T1000 (cell line): ENCODE data around the gene AKR7A2.
"Not testable (repeated sequence)": the region's sequence is repeated elsewhere in the genome, so short reads cannot be mapped to it uniquely, and the experiment has no call there.

Source experiments
- DNase-seq: peaks from one replicate; lab custom pipeline; 2025; ENCODE audit warnings: mixed read lengths; lab: John Stamatoyannopoulos, UW

The AKR7A2 gene

GRCh38 chr1:19306941-19307340, 5.0 kb downstream of the AKR7A2 start:
- DNase-seq: no peak

- no peak for DNase-seq
Observed at GRCh38 chr1:19305880-19306279, 6.1 kb downstream of the AKR7A2 start.

DNA sequence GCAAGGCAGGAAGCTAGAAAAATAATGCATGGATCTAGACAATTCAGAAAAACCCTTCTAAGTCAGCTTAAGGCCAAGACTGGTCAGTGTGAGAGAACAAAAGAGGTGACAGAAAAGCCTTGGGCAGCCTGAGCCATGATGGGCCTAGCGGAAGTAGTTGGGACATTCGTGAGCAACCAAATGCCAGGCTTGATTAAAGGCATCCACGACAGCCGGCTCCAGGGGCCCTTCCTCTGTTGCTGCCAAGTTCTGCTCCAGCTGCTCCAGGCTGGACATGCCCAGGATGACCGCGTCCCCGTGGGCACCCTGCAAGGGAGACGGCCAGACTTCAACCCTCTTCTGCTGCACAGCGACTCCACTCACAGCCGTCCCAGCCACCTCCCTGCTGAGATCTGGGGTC, 7.9 kb downstream of the AKR7A2 start:
- not testable (repeated sequence) for DNase-seq

GRCh38 chr1:19300211-19300610, 11.7 kb downstream of the AKR7A2 start:
- DNase-seq: no peak

DNA sequence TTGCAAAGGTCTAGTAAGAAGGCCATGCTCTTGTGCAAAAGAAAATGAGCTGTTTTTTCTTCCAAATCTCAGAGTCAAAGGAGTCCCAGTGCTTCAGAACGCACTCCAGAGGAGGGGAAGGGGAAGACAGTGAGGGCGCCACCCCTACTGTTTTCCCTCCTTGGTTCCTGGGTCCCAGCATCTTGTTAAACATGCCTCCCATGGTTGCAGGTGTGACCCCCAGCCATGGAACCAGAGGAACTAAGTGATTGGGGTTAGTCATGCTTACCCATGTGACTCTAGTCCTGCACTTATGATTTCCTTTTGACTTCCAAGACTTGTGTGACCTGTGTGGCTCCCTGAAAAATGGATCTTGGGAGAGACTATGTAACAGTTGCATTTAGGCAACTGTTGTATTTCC, 17.3 kb downstream of the AKR7A2 start:
- no peak for DNase-seq

GRCh38 chr1:19289244-19289643, 22.7 kb downstream of the AKR7A2 start:
- DNase-seq: no peak

- DNase-seq: not testable (repeated sequence)
Observed at GRCh38 chr1:19288324-19289241, 23.4 kb downstream of the AKR7A2 start, which contains the start of gene AKR7A3. TSS of gene AKR7A3 (minus strand) at chr1:19288770. CDS start at chr1:19288709, 61 bp downstream.

DNA sequence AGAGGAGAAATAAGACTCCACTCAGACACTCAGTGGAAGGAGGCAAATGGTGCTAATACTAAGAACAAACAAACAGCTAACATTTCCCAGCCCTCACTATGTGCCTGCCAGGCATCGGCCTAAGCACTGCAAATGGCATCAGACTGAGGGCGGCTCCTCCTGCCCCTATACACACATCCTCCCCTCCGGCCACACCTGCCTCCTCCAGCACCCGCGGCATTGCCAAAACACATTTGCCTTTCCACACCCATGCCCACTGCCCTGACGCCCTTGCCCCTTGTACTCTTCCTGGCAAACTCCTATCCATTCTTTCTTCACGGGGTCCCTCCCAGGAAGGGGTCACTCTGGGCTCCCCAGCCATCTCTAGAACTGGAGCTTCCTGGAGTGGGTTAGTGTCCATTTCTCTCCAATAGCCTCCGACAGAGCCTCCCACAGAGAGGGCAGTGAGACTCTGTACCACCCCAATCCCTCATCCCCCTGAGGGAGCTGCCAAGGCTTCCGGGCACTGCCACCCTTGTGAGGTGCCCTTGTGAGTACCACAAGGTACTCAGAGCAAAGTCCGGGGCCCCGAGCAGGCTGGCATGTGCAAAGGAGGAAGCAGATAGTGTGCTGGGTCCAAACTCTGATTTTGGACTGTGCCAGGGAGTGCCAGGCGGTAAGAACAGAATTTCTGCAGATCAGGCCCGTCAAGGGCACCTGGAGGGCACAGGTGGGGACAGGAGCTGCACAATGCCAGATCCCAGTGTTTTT, 24.3 kb downstream of the AKR7A2 start:
- no peak for DNase-seq

- not testable (repeated sequence) for DNase-seq
Observed at GRCh38 chr1:19285807-19286206, 26.1 kb downstream of the AKR7A2 start.

DNA sequence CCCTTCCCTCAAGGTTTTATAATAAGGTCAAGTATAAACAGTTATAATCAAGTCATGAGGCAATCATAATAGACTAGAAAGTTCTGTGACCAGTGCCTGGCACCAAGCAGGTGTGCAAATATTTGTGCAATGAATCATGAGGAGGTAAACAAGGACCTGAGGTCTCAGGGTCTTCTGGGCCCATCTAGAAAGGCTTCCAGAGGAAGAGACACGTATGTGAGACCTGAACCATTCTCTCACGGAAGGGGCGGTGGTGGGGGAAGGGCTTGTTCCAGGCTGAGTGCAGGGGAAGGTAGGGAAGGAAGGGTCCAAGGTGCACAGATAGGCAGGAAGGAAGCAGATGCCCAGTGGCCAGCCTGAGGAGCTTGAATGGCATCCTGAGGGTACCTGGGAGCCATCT, 26.6 kb downstream of the AKR7A2 start:
- DNase-seq: not testable (repeated sequence)

GRCh38 chr1:19284881-19285280, 27.1 kb downstream of the AKR7A2 start:
- DNase-seq: no peak

- DNase-seq: no peak
Observed at GRCh38 chr1:19283891-19284290, 28.1 kb downstream of the AKR7A2 start.

- no peak for DNase-seq
Observed at GRCh38 chr1:19274636-19275035, 37.3 kb downstream of the AKR7A2 start.

- not testable (repeated sequence) for DNase-seq
Observed at GRCh38 chr1:19273844-19274531, 38.0 kb downstream of the AKR7A2 start.

DNA sequence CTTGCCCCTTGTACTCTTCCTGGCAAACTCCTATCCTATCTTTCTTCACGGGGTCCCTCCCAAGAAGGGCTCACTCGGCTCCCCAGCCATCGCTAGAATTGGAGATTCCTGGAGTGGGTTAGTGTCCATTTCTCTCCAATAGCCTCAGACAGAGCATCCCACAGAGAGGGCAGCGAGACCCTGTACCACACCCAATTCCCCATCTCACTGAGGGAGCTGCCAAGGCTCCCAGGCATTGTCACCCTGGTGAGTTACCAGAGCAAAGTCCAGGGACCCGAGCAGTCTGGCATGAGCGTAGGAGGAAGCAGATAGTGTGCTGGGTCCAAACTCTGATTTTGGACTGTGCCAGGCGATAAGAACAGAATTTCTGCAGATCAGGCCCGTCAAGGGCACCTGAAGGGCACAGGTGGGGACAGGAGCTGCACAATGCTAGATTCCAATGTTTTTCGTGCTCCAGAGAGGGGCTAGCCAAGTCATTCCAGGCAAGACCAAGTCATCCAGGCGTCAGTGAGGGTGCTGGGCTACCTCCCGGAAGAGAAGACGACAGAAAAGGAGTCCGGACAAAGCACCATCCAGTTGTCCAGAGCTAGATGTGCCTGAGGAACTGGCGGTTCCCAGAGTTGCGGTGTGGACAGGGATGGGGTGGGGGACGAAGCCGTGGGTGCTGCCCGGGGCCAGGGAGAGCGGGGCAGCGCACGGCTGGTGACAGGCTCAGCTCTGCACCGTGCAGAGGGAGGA, 38.7 kb downstream of the AKR7A2 start:
- no peak for DNase-seq

DNA sequence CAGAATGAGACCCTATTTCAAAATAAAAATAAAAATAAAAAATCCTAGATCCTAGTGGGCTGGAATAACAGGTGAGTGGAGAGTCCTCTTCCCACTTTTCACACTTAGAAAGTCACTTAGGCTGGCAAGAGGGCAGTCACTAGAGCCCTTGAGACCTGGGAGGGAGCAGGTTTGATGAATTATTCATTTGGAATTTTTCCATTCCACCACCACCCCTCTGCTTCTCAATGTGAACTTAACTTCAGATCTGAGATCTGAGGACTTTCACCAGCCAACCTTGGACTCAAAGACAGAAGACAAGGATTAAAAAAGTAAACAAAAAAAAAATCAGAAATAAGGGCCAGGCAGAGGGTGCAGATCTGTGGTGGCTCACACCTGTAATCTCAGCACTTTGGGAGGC, 39.9 kb downstream of the AKR7A2 start:
- DNase-seq: no peak

DNA sequence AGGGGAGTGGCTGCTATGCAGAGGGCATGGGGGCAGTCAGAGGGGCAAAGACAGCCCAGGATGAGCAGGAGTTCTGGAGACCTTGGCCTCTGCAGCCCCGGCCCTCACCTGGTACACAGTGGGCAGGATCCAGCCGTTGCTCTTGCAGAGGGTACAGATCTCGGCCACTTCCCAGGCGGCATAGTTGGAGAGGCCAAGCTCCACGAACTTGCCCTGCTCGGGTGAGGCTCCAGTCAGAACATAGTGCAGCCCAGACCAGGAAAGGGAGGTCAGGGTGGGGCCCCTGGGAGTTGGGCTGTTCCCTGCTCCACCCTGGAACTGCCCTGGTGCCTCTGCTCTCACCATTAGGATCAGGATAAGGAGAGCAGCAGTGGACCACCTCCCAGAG, 41.6 kb downstream of the AKR7A2 start:
- not testable (repeated sequence) for DNase-seq

- not testable (repeated sequence) for DNase-seq
Observed at GRCh38 chr1:19269427-19270342, 42.3 kb downstream of the AKR7A2 start.

DNA sequence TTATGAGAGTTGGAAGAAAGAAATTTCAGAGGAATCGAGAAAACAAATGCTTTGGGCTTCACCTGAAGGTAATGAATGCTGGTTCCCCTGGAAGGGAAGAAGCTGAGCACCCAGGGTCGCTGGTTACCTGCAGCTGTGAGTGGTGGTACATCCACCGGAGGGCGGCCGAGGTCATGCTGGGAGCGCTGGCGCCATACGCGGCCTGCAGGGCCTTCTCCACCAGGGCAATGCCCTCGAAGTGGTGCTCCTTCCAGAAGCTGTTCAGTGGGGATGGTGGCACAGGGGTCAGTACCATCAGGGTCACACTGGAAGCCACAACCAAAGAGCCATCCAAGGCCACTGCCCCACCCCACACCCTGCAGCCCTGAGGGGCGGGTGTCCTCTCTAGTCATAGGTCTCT, 43.5 kb downstream of the AKR7A2 start:
- DNase-seq: no peak

- no peak for DNase-seq
Observed at GRCh38 chr1:19262744-19263143, 49.2 kb downstream of the AKR7A2 start.

DNA sequence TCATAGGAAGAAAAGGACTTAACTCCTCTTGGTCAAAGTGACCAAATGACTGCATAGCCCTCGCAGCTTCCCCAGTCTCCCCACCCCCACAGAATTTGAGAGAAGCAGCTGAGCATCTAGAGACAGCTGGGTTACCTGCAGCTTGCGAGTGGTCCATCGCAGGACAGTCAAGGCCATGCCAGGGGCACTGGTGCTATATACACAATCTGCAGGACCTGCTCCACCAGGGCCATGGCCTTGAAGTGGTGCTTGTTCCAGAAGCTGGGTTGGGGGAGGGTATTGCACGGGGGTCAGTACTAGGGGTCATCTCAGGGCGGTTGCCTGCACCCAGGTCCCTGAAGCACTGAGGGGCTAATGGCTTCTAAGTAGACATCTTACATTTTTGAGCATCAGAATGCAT, 49.9 kb downstream of the AKR7A2 start:
- no peak for DNase-seq
